Activated T-helper 2 cell treated with anti-CD3 and anti-CD28 coated beads, Interferon-gamma antibody, Interleukin-2, Interleukin-4, amounts not matched to agents 10 μg/mL and 5 μg/mL and 100 μg/mL, durations not matched to agents 14 hours and 24 hours and 36 hours (primary cell): ENCODE measurements around the gene TESK2. TPM values are rescaled to one million over a fixed set of nuclear protein-coding genes. Genes with fewer than 3 reads are reported as not detected.
A peak's percentile ranks its signal among the peaks of the same experiment; 100 is the strongest.

Experiments used
- DNase-seq: peaks from one replicate; pipeline ENCODE4 v3.0.0; 2021; ENCODE audit warnings: low spot score
- H3K27ac Mint-ChIP-seq: one replicate; pipeline ENCODE4 v1.8.0; 2021; ENCODE audit warnings: mixed read lengths
- H3K27me3 Mint-ChIP-seq: one replicate; pipeline ENCODE4 v1.8.0; 2021; ENCODE audit warnings: low read depth, mixed read lengths
- H3K36me3 Mint-ChIP-seq: one replicate; pipeline ENCODE4 v1.8.0; 2021; ENCODE audit warnings: low read depth, mixed read lengths
- H3K4me1 Mint-ChIP-seq: one replicate; pipeline ENCODE4 v1.8.0; 2021; ENCODE audit warnings: low read depth, mixed read lengths
- H3K4me3 Mint-ChIP-seq: one replicate; pipeline ENCODE4 v1.8.0; 2021; ENCODE audit warnings: low read depth, mild to moderate bottlenecking, moderate library complexity, mixed read lengths
- H3K9me3 Mint-ChIP-seq: one replicate; pipeline ENCODE4 v1.8.0; 2021; ENCODE audit warnings: mixed read lengths
- intact Hi-C: fragments of 100-400 bp; cut with micrococcal nuclease; formaldehyde crosslinking; loops from one replicate; pipeline ENCODE4 v1.15.1; 2023
- total RNA-seq: library from RNA; stranded (reverse); gene quantifications from 2 replicates; pipeline ENCODE4 v1.2.3, GENCODE V29; 2022

Gene TESK2
- total RNA-seq, 1 donor from 2014 or later = 2.3 TPM

- Mint-ChIP-seq H3K36me3 (peaks cover 45% of the 10 kb centered on the region), H3K9me3 (no peaks in the 10 kb centered on the region), H3K4me1 (peaks cover 33% of the 10 kb centered on the region), H3K4me3 (no peak overlapping the region), H3K27ac (no peak overlapping the region), H3K27me3 (no peaks in the 10 kb centered on the region)
- intact Hi-C loops = no loop called here
- DNase-seq = no peak
Measured at GRCh38 chr1:45346473-45346872, 144.5 kb downstream of the TESK2 start.

DNA sequence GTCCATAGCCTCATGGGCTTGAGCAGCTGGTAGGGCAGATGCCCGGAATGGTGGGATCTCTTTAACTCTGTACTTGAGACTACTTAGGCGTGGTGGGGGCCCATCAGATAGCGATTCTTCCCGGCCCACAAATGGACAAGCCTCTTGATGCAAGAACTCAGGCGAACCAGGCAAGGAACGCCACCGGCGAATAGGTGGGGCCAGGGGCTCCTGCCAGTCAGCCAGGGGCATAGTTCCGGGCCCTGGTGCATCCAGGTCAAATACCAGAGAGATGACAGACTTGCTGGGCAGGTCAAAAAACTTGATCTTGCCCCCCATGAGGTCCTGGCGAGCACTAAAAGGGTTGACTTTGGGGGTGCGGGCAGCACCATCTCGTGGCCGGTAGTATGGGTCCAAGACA is 145.9 kb downstream of the TESK2 start:
- H3K27me3 Mint-ChIP-seq = no peaks in the 10 kb centered on the region
- peaks cover 51% of the 10 kb centered on the region for H3K36me3 Mint-ChIP-seq
- intact Hi-C loops = no loop called here
- no peak for DNase-seq
- no peak overlapping the region for H3K4me3 Mint-ChIP-seq
- H3K4me1 Mint-ChIP-seq = peaks cover 25% of the 10 kb centered on the region
- H3K27ac Mint-ChIP-seq = no peak overlapping the region
- no peaks in the 10 kb centered on the region for H3K9me3 Mint-ChIP-seq

DNA sequence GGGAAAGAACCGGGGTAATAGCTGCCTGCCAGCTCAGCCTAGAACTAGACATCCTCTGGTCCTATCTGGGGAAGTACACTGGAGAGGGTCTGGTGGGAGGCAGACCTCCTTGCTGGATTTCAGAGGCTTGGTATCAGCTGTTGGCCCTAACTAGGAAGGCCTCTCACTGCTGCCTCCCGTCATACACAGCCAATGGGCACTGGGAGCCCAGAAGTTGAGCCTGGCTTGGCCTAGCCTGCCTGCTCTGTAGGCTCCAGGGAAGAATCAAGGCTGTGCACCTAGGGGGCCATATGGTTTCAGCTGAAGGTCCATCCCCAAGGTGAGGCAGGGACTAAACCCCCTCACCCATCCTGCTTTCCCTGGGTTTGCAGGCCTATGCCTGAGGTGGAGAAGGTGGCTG is 146.5 kb downstream of the TESK2 start:
- H3K4me3 Mint-ChIP-seq = no peak overlapping the region
- no peaks in the 10 kb centered on the region for H3K9me3 Mint-ChIP-seq
- no peak for DNase-seq
- no peak overlapping the region for H3K27ac Mint-ChIP-seq
- H3K27me3 Mint-ChIP-seq = no peaks in the 10 kb centered on the region
- intact Hi-C loops = loop anchor here (5.0 kb wide), 1 partner anchor 243 kb away; no protein-coding TSS in a partner anchor
- peaks cover 24% of the 10 kb centered on the region for H3K4me1 Mint-ChIP-seq
- H3K36me3 Mint-ChIP-seq = peaks cover 54% of the 10 kb centered on the region

GRCh38 chr1:45340816-45341466 is 150.0 kb downstream of the TESK2 start:
- Mint-ChIP-seq H3K4me3 (peak overlapping the region; percentile 95), H3K36me3 (peaks cover 68% of the 10 kb centered on the region), H3K9me3 (peaks cover 6% of the 10 kb centered on the region), H3K27me3 (no peaks in the 10 kb centered on the region), H3K4me1 (peaks cover 31% of the 10 kb centered on the region), H3K27ac (peak overlapping the region; percentile 99)
- DNase-seq = no peak
- intact Hi-C loops = loop anchor here (1.0 to 5.0 kb wide), 7 partner anchors 15 to 347 kb away; partner anchors contain the start of genes CCDC163, HPDL, MMACHC and TESK2

GRCh38 chr1:45339789-45340558 is 151.0 kb downstream of the TESK2 start, which contains the start of the genes MUTYH and TOE1:
Gene MUTYH (minus strand): TSS chr1:45340440. CDS start chr1:45334505, 5,935 bp downstream.
Gene TOE1 (plus strand): TSS chr1:45340170. CDS start chr1:45340253, 83 bp downstream.
- intact Hi-C loops = loop anchor here (1.0 to 5.0 kb wide), 7 partner anchors 14 to 348 kb away; partner anchors contain the start of genes CCDC163, HPDL, MMACHC and TESK2

DNA sequence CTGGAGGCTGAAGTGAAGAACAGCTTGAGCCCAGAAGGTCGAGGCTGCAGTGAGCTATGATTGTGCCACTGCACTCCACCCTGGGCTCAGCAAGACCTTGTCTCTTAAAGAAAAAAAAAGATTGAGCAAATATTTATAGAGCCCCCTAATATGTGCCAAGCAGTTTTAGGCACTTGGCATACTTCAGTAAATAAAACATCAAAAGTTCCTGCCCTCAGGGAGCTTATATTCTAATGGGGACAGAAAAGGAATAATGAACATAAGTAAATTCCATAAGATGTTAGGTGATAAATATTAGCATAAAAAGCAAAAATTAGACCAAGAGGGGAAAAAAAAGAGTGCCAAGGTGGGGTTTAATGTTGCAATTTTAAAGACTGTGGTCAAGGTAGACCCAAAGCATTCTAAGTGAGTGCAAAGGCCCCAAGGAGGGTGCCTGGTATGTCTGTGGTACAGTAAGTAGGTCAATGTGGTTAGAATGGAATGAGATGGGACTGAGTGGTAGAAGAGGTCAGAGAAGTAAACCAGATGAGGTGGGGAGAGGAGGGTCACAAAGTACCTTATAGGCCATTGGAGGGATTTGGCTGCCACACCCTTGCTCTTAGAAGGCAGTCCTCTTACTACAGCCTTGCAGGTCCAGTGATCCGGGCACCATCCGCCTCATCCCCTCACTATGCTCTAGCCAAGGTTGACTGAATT is 153.2 kb downstream of the TESK2 start:
- intact Hi-C loops = no loop called here
- DNase-seq = no peak
- H3K4me1 Mint-ChIP-seq = peaks cover 44% of the 10 kb centered on the region
- peak overlapping the region; percentile 53 for H3K4me3 Mint-ChIP-seq
- H3K27me3 Mint-ChIP-seq = no peaks in the 10 kb centered on the region
- peak overlapping the region; percentile 32 for H3K27ac Mint-ChIP-seq
- peaks cover 6% of the 10 kb centered on the region for H3K9me3 Mint-ChIP-seq
- H3K36me3 Mint-ChIP-seq = peaks cover 46% of the 10 kb centered on the region

More at GRCh38 chr1:45339789-45340558, 151.0 kb downstream of the TESK2 start, which contains the start of the genes MUTYH and TOE1:
- DNase-seq = peak; percentile 95
- H3K27me3 Mint-ChIP-seq = no peaks in the 10 kb centered on the region
- peaks cover 60% of the 10 kb centered on the region for H3K36me3 Mint-ChIP-seq
- H3K4me1 Mint-ChIP-seq = peaks cover 37% of the 10 kb centered on the region
- H3K4me3 Mint-ChIP-seq = peak within 1 kb of the TSS; percentile 95
- peaks cover 6% of the 10 kb centered on the region for H3K9me3 Mint-ChIP-seq
- peak within 1 kb of the TSS; percentile 99 for H3K27ac Mint-ChIP-seq

DNA sequence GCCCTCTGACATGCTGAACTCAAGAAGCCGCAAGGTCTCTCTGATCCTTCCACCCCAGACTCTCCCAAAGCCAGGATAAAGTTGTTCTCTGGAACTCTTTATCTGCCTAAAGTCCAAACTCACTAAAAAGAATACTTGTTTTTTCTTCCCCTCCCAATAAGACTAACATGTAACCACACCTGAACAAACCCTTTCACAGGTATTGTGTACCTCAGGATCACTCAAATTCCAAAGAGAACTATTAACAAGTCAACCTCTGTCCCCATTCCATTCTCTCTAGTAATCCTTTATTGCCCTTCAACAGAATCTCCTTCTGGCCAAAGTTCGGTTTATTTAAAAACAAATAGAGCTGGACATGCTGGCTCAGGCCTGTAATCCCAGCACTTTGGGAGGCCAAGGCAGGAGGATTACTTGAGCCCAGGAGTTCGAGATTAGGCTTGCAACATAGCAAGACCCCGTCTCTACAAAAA is 155.1 kb downstream of the TESK2 start:
- Mint-ChIP-seq H3K4me1 (peaks cover 32% of the 10 kb centered on the region), H3K4me3 (no peak overlapping the region), H3K36me3 (peaks cover 38% of the 10 kb centered on the region)

GRCh38 chr1:45334308-45335245 is 156.4 kb downstream of the TESK2 start:
- Mint-ChIP-seq H3K9me3 (peaks cover 6% of the 10 kb centered on the region), H3K36me3 (peaks cover 41% of the 10 kb centered on the region), H3K27me3 (no peaks in the 10 kb centered on the region), H3K27ac (peak overlapping the region; percentile 13), H3K4me1 (peaks cover 31% of the 10 kb centered on the region), H3K4me3 (no peak overlapping the region)
- no peak for DNase-seq
- intact Hi-C loops = no loop called here

More for the DNA sequence above, 155.1 kb downstream of the TESK2 start:
- Mint-ChIP-seq H3K9me3 (peaks cover 6% of the 10 kb centered on the region), H3K27ac (peak overlapping the region; percentile 4), H3K27me3 (no peaks in the 10 kb centered on the region)
- DNase-seq = no peak
- intact Hi-C loops = no loop called here

GRCh38 chr1:45332346-45332720 is 158.6 kb downstream of the TESK2 start:
- Mint-ChIP-seq H3K27me3 (no peaks in the 10 kb centered on the region), H3K9me3 (no peaks in the 10 kb centered on the region), H3K36me3 (peaks cover 36% of the 10 kb centered on the region), H3K4me1 (peaks cover 32% of the 10 kb centered on the region), H3K27ac (no peak overlapping the region), H3K4me3 (no peak overlapping the region)
- intact Hi-C loops = no loop called here
- DNase-seq = no peak

DNA sequence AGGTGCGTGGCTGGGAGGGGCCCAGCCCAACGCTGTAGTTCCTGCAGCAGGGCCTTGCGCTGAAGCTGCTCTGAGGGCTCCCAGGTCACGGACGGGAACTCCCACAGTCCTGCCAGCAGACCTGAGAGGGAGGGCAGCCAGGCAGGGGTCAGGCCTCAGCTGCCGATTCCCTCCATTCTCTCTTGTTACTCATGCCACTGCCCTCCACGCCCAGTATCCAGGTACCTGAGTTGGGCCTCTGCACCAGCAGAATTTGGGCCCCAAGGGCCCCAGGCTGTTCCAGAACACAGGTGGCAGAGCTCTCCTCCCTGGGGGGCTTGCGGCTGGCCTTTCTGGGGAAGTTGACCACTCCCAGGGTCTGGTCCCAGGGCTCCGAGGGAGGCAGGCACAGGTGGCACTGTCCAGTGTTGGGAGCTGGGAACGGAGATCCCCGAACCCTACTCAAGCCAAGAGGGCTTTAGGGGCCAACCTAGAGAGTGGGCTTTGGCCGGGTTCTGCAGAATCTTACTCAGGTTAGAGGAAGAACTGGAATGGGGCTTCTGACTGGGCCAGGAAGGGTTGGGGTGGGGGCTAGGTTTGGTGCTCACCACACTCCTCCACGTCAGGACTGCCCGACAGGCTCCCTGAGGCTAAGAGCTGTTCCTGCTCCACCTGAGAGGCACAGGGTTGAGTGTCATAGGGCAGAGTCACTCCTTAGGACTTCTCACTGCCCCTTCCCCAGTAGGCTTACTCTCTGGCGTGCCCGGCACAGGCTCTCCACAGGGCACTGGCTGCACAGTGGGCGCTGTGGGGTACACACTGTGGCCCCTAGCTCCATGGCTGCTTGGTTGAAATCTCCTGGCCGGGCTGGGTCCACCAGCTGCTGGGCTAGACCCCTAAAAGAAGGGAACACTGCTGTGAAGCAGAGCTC is 159.3 kb downstream of the TESK2 start:
- Mint-ChIP-seq H3K4me3 (no peak overlapping the region), H3K9me3 (no peaks in the 10 kb centered on the region), H3K4me1 (peaks cover 30% of the 10 kb centered on the region), H3K27ac (no peak overlapping the region), H3K36me3 (peaks cover 35% of the 10 kb centered on the region), H3K27me3 (no peaks in the 10 kb centered on the region)
- DNase-seq = no peak
- intact Hi-C loops = no loop called here

- Mint-ChIP-seq H3K9me3 (no peaks in the 10 kb centered on the region), H3K27ac (no peak overlapping the region), H3K27me3 (no peaks in the 10 kb centered on the region), H3K36me3 (peaks cover 35% of the 10 kb centered on the region), H3K4me1 (peaks cover 19% of the 10 kb centered on the region), H3K4me3 (peak overlapping the region; percentile 19)
- intact Hi-C loops = no loop called here
- no peak for DNase-seq
Measured at GRCh38 chr1:45329445-45329844, 161.5 kb downstream of the TESK2 start.
